ENCODE data around the gene PRSS37. TPM values are rescaled to one million over a fixed set of nuclear protein-coding genes. Genes with fewer than 3 reads are reported as not detected.

Gene PRSS37
- total RNA-seq, 2 donors from 2014 or later: not detected

DNA sequence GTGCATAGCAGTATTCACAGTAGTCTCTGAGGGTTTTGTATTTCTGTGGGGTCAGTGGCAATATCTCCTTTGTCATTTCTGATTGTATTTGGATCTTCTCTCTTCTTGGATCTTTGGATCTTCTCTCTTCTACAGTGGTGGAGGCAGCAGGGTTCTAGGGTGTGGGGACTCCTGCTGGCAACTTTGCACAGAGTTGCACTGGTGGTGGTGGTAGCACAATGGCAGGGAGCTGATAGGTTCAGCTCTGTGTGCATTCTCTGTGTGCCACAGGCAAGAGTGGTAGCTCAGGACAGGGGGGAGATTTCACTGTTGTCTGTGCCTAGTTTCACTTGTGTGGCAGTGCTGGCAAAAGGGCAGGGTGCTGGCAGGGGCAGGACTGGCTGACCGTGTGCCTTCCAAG lies 35.1 kb upstream of the PRSS37 start:
- intact Hi-C loops (cut with DNase I): no loop called here
- no peak for ATAC-seq
- no peak for TF ChIP-seq POLR2A (IDR thresholded peaks at IDR 0.05)
- TF ChIP-seq, protein P1, sequence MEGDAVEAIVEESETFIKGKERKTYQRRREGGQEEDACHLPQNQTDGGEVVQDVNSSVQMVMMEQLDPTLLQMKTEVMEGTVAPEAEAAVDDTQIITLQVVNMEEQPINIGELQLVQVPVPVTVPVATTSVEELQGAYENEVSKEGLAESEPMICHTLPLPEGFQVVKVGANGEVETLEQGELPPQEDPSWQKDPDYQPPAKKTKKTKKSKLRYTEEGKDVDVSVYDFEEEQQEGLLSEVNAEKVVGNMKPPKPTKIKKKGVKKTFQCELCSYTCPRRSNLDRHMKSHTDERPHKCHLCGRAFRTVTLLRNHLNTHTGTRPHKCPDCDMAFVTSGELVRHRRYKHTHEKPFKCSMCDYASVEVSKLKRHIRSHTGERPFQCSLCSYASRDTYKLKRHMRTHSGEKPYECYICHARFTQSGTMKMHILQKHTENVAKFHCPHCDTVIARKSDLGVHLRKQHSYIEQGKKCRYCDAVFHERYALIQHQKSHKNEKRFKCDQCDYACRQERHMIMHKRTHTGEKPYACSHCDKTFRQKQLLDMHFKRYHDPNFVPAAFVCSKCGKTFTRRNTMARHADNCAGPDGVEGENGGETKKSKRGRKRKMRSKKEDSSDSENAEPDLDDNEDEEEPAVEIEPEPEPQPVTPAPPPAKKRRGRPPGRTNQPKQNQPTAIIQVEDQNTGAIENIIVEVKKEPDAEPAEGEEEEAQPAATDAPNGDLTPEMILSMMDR (IDR thresholded peaks at IDR 0.05): no peak

DNA sequence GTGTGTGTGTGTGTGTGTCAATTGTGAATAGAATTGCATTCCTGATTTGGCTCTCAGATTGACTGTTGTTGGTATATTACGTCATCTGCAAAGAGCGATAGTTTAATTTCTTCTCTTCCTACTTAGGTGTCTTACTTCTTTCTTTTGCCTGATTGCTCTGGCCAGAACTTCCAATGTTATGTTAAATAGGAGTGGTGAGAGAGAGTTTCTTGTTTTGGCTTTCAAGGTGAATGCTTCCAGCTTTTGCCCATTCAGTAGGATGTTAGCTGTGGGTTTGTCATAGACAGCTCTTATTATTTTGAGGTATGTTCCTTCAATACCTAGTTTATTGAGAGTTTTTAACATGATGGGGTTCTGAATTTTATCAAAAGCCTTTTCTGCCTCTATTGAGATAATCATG lies 34.2 kb upstream of the PRSS37 start:
- Histone ChIP-seq H3K27ac (no peak overlapping the region), H3K36me3 (replicated peaks in 1 of 2; ENCODE audit: insufficient read depth in 1 of 2, low read depth in 2 of 2) (no peaks in the 10 kb centered on the region), H3K4me3 (no peak overlapping the region), H3K4me1 (no peaks in the 10 kb centered on the region), H3K9me3 (no peaks in the 10 kb centered on the region), H3K27me3 (no peaks in the 10 kb centered on the region)
- WGBS, 2 donors: 81 to 90% methylated on average over 2 of the region's 2 CpGs
- no peak for DNase-seq
- TF ChIP-seq POLR2A (IDR thresholded peaks at IDR 0.05): no peak
- TF ChIP-seq, protein P1 (IDR thresholded peaks at IDR 0.05): no peak
- intact Hi-C loops (cut with DNase I): no loop called here
- ATAC-seq: no peak

More for the DNA sequence above, 35.1 kb upstream of the PRSS37 start:
- H3K27me3 ChIP-seq: no peaks in the 10 kb centered on the region
- no peak for DNase-seq
- no peak overlapping the region for H3K27ac ChIP-seq
- no peaks in the 10 kb centered on the region for H3K9me3 ChIP-seq
- no peaks in the 10 kb centered on the region for H3K4me1 ChIP-seq
- no peak overlapping the region for H3K4me3 ChIP-seq
- H3K36me3 ChIP-seq (replicated peaks in 1 of 2; ENCODE audit: insufficient read depth in 1 of 2, low read depth in 2 of 2): no peaks in the 10 kb centered on the region
- 79 to 100% methylated on average over 1 of the region's 1 CpG for WGBS, 2 donors

DNA sequence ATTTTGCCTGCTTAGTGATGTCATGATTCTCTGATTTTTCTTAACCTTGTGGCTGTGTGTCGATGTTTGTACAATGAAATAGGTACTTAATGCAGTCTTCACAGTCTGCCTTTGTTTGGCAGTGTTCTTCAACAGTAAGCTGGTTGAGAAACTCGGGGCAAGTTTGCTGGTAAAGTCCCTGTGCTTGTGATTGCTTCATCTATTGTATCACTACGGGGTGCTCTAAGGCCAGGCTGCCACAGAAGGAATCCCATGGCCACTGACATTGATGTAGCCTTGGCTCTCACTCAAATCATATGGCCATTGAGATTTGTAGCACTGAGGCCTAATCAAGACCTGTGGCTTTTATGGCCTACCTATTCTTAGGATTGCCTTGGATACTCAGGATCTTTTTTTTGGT lies 33.5 kb upstream of the PRSS37 start:
- H3K9me3 ChIP-seq: no peaks in the 10 kb centered on the region
- TF ChIP-seq, protein P1 (IDR thresholded peaks at IDR 0.05): no peak
- TF ChIP-seq POLR2A (IDR thresholded peaks at IDR 0.05): no peak
- H3K27me3 ChIP-seq: no peaks in the 10 kb centered on the region
- no peaks in the 10 kb centered on the region for H3K36me3 ChIP-seq (replicated peaks in 1 of 2; ENCODE audit: insufficient read depth in 1 of 2, low read depth in 2 of 2)
- H3K4me3 ChIP-seq: no peak overlapping the region
- no peaks in the 10 kb centered on the region for H3K4me1 ChIP-seq
- DNase-seq: no peak
- intact Hi-C loops (cut with DNase I): no loop called here
- WGBS, 2 donors: 67 to 77% methylated on average over 3 of the region's 3 CpGs
- no peak for ATAC-seq
- H3K27ac ChIP-seq: no peak overlapping the region

DNA sequence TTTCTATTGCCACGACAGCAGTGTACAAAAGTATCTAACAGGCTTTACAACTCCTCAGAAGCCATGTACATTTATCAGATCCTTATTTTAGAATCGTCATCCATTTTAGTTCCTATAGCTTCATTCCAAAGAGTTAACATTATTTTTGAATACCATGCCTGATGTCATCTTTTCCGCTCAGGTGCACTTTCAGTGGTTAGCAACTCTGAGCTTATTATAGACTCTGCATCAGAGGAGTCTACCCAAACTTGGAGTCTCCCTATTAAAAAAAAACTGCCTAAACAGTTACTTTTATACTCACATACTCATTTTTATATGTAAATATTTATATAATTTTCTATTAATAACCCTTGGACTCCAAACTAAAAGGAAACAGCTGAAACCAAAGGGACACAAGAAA lies 31.6 kb upstream of the PRSS37 start:
- Histone ChIP-seq H3K36me3 (replicated peaks in 1 of 2; ENCODE audit: insufficient read depth in 1 of 2, low read depth in 2 of 2) (no peaks in the 10 kb centered on the region), H3K27ac (no peak overlapping the region), H3K27me3 (no peaks in the 10 kb centered on the region), H3K4me3 (no peak overlapping the region), H3K9me3 (no peaks in the 10 kb centered on the region), H3K4me1 (no peaks in the 10 kb centered on the region)
- intact Hi-C loops (cut with DNase I): no loop called here
- no peak for DNase-seq
- WGBS, 2 donors: 91 to 92% methylated on average over 3 of the region's 3 CpGs
- ATAC-seq: no peak
- TF ChIP-seq POLR2A (IDR thresholded peaks at IDR 0.05): no peak
- TF ChIP-seq, protein P1 (IDR thresholded peaks at IDR 0.05): no peak

DNA sequence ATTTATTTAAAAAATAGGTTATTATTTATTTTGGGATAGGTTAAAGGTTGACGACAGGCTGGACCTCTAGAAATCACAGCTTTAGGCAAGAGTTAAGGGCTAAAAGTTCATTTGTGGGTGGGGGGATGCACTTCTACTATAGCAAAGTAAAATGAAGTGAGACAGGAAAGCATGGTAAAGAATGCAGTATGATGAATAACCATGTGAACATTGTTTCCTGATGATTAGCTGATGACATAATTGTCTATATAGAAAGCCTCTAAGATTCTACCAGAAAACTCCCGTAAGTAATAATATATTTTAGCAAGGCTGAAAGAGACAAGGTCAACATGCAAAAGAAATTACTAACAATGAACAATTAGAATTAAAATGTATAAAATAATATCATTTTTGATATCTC lies 25.7 kb upstream of the PRSS37 start:
- Histone ChIP-seq H3K36me3 (replicated peaks in 1 of 2; ENCODE audit: insufficient read depth in 1 of 2, low read depth in 2 of 2) (no peaks in the 10 kb centered on the region), H3K9me3 (no peaks in the 10 kb centered on the region), H3K4me1 (no peaks in the 10 kb centered on the region), H3K27ac (no peak overlapping the region), H3K27me3 (no peaks in the 10 kb centered on the region), H3K4me3 (no peak overlapping the region)
- ATAC-seq: no peak
- 88 to 91% methylated on average over 2 of the region's 2 CpGs for WGBS, 2 donors
- DNase-seq: no peak
- TF ChIP-seq, protein P1 (IDR thresholded peaks at IDR 0.05): no peak
- no peak for TF ChIP-seq POLR2A (IDR thresholded peaks at IDR 0.05)
- intact Hi-C loops (cut with DNase I): no loop called here

All from body of pancreas (tissue), 4 donors.